BLaER1 treated with 17β-estradiol and CSF1 and Interleukin-3, amounts not matched to agents 10 nM and 100 nM (cell line): Measurements from ENCODE around the gene SLC45A3.

Source experiments
- H3K27ac ChIP-seq, 11 experiments: shearing (Covaris generic); formaldehyde crosslinking; 2 replicates each; pipeline ENCODE4 v1.8.1; 2022
- H3K27me3 ChIP-seq, 11 experiments: shearing (Covaris generic); formaldehyde crosslinking; 2 replicates each; pipeline ENCODE4 v1.8.1; 2022
- H3K36me3 ChIP-seq, 11 experiments: shearing (Covaris generic); formaldehyde crosslinking; 2 replicates each; pipeline ENCODE4 v1.8.1; 2022
- H3K4me1 ChIP-seq, 10 experiments: shearing (Covaris generic); formaldehyde crosslinking; 2 replicates each; pipeline ENCODE4 v1.8.1; 2022
- H3K4me2 ChIP-seq, 11 experiments: shearing (Covaris generic); formaldehyde crosslinking; 2 replicates each; pipeline ENCODE4 v1.8.1; 2022
- H3K4me3 ChIP-seq, 10 experiments: shearing (Covaris generic); formaldehyde crosslinking; 2 replicates each; pipeline ENCODE4 v1.8.1; 2022
- H3K9ac ChIP-seq, 11 experiments: shearing (Covaris generic); formaldehyde crosslinking; 2 replicates each; pipeline ENCODE4 v1.8.1; 2022
- H3K9me3 ChIP-seq, 11 experiments: shearing (Covaris generic); formaldehyde crosslinking; replicated peaks in 1 of 11; 2 replicates each; pipeline ENCODE4 v1.8.1; 2022
- H4K20me1 ChIP-seq, 11 experiments: shearing (Covaris generic); formaldehyde crosslinking; 2 replicates each; pipeline ENCODE4 v1.8.1; 2022
- Cebpa-rat ChIP-seq, 11 experiments: shearing (Covaris generic); IDR thresholded peaks; 2 replicates each; pipeline ENCODE4 v1.8.1; 2022

The SLC45A3 gene

GRCh38 chr1:205692423-205692822, 12.1 kb upstream of the SLC45A3 start:
- Histone ChIP-seq H3K27me3 (peaks cover 0 to 7% (median 0%) of the 10 kb centered on the region in 11 experiments; a peak in 3 of 22 replicates), H3K9me3 (no peaks in the 10 kb centered on the region), H3K36me3 (no peaks in the 10 kb centered on the region), H3K4me2 (no peak overlapping the region), H3K27ac (no peak overlapping the region), H4K20me1 (peaks cover 0 to 22% (median 0%) of the 10 kb centered on the region in 11 experiments; a peak in 5 of 22 replicates), H3K9ac (no peak overlapping the region), H3K4me3 (no peak overlapping the region), H3K4me1 (peaks cover 11 to 25% (median 19%) of the 10 kb centered on the region in 10 experiments)
- TF ChIP-seq Cebpa-rat (IDR thresholded peaks at IDR 0.05), result no peak

- no peaks in the 10 kb centered on the region for H3K9me3 ChIP-seq
- H3K27ac ChIP-seq, result no peak overlapping the region
- H3K4me2 ChIP-seq, result no peak overlapping the region
- H4K20me1 ChIP-seq, result peaks cover 0 to 10% (median 0%) of the 10 kb centered on the region in 11 experiments; a peak in 5 of 22 replicates
- H3K36me3 ChIP-seq, result no peaks in the 10 kb centered on the region
- H3K27me3 ChIP-seq, result no peaks in the 10 kb centered on the region
- no peak overlapping the region for H3K4me3 ChIP-seq
- H3K4me1 ChIP-seq, result peaks cover 11 to 20% (median 15%) of the 10 kb centered on the region in 10 experiments
- no peak overlapping the region for H3K9ac ChIP-seq
- no peak for TF ChIP-seq Cebpa-rat (IDR thresholded peaks at IDR 0.05)
Measured at GRCh38 chr1:205690122-205690756, 9.9 kb upstream of the SLC45A3 start.

GRCh38 chr1:205689479-205689878, 9.2 kb upstream of the SLC45A3 start:
- Histone ChIP-seq H3K4me1 (peaks cover 11 to 19% (median 15%) of the 10 kb centered on the region in 10 experiments), H4K20me1 (peaks cover 0 to 10% (median 0%) of the 10 kb centered on the region in 11 experiments; a peak in 5 of 22 replicates), H3K4me3 (no peak overlapping the region), H3K4me2 (no peak overlapping the region), H3K27ac (no peak overlapping the region), H3K9me3 (no peaks in the 10 kb centered on the region), H3K27me3 (no peaks in the 10 kb centered on the region), H3K36me3 (no peaks in the 10 kb centered on the region), H3K9ac (no peak overlapping the region)
- no peak for TF ChIP-seq Cebpa-rat (IDR thresholded peaks at IDR 0.05)

- Histone ChIP-seq H3K36me3 (no peaks in the 10 kb centered on the region), H3K4me1 (peaks cover 5 to 12% (median 6%) of the 10 kb centered on the region in 10 experiments), H3K9me3 (no peaks in the 10 kb centered on the region), H4K20me1 (peaks cover 0 to 2% (median 0%) of the 10 kb centered on the region in 11 experiments; a peak in 4 of 22 replicates), H3K4me2 (no peak overlapping the region), H3K4me3 (no peak overlapping the region), H3K27ac (no peak overlapping the region), H3K9ac (no peak overlapping the region), H3K27me3 (no peaks in the 10 kb centered on the region)
- no peak for TF ChIP-seq Cebpa-rat (IDR thresholded peaks at IDR 0.05)
Measured at GRCh38 chr1:205688171-205689080, 8.1 kb upstream of the SLC45A3 start.

DNA sequence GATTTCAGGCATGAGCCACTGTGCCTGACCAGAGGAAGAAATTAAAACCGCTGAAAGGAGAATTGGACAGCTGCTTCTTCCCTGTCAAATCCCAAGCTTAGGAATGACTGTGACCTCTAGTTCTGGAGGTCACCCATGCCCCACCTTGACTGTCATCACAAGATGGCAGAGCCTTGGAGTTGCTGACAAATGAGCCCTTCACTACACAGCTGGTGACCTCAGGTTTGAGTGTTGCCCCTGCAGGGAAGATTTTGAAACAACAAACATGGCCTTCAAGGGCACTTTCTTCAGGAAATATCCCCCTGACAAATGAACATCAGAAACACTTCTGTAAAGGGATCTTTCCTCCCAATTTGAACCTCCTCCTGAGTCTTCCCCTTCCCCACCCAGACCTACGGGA, 6.9 kb upstream of the SLC45A3 start:
- Histone ChIP-seq H3K27me3 (no peaks in the 10 kb centered on the region), H3K9me3 (no peaks in the 10 kb centered on the region), H4K20me1 (no peaks in the 10 kb centered on the region), H3K4me3 (no peak overlapping the region), H3K9ac (no peak overlapping the region), H3K4me2 (no peak overlapping the region), H3K4me1 (peaks cover 0 to 3% (median 0%) of the 10 kb centered on the region in 10 experiments; a peak in 2 of 20 replicates), H3K27ac (no peak overlapping the region), H3K36me3 (no peaks in the 10 kb centered on the region)
- no peak for TF ChIP-seq Cebpa-rat (IDR thresholded peaks at IDR 0.05)

- H3K9me3 ChIP-seq, result no peaks in the 10 kb centered on the region
- peak overlapping the region in 3 of 11 experiments; percentile 96 to 99 (median 99); a peak in 2 of 22 replicates for H3K4me2 ChIP-seq
- peaks cover 0 to 5% (median 0%) of the 10 kb centered on the region in 11 experiments; a peak in 3 of 22 replicates for H3K27me3 ChIP-seq
- no peaks in the 10 kb centered on the region for H3K36me3 ChIP-seq
- H4K20me1 ChIP-seq, result peaks cover 0 to 5% (median 0%) of the 10 kb centered on the region in 11 experiments; a peak in 2 of 22 replicates
- no peak overlapping the region for H3K4me3 ChIP-seq
- no peak overlapping the region for H3K27ac ChIP-seq
- H3K9ac ChIP-seq, result no peak overlapping the region
- TF ChIP-seq Cebpa-rat (IDR thresholded peaks at IDR 0.05), result no peak
- peaks cover 26 to 39% (median 36%) of the 10 kb centered on the region in 10 experiments for H3K4me1 ChIP-seq
Measured at GRCh38 chr1:205681364-205681763, 1.1 kb upstream of the SLC45A3 start.

DNA sequence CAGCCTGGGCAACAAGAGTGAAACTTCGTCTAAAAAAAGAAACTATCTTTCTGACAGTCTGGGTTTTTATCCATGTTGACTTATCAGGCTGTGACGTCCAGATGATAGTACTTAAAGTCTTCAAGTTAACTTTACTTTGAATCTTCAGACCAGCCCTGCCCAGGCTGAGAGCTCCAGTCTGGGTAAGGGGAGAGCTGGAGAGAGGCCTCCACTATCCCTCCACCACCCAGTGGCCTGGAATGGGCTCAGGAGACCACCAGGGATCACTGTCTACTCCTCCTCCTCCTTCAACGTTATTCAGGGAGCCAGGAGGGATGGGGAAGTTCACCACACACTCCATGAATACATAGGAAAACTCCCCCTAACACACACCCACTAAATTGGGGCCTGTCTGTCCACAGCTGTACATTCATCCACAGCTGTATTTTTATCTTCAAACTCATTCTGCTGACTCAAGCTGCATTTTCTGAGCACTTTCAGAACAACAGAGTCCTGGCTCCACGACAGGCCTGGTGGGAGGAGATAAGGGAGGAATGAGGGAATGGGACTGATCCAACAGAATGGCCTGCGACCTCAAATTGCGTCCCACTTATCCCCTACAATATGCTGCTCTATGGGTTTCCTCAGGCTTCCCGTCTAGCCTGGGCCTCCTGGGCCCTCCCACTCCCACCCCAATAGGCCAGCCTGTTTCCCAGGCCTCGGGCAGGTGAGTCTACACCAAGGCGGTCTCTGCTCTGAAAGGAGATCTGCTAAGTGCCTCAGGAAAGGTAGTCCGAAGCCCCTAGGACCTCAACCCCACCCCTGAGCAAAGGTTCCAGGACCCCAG, 1.8 kb downstream of the SLC45A3 start:
- no peak for TF ChIP-seq Cebpa-rat (IDR thresholded peaks at IDR 0.05)
- no peaks in the 10 kb centered on the region for H3K9me3 ChIP-seq
- H3K4me1 ChIP-seq, result peaks cover 26 to 54% (median 39%) of the 10 kb centered on the region in 10 experiments
- H3K36me3 ChIP-seq, result no peaks in the 10 kb centered on the region
- peak overlapping the region in 8 of 10 experiments; percentile 74 to 92 (median 84); a peak in 14 of 20 replicates for H3K4me3 ChIP-seq
- H3K27ac ChIP-seq, result peak overlapping the region in 3 of 11 experiments; percentile 75 to 81 (median 77); a peak in 4 of 22 replicates
- peaks cover 0 to 19% (median 0%) of the 10 kb centered on the region in 11 experiments; a peak in 4 of 22 replicates for H4K20me1 ChIP-seq
- peak overlapping the region; percentile 91 to 99 (median 96) for H3K4me2 ChIP-seq
- peak overlapping the region in 7 of 11 experiments; percentile 79 to 85 (median 83); a peak in 11 of 22 replicates for H3K9ac ChIP-seq
- H3K27me3 ChIP-seq, result peaks cover 0 to 5% (median 0%) of the 10 kb centered on the region in 11 experiments; a peak in 3 of 22 replicates

GRCh38 chr1:205677167-205677566, 3.1 kb downstream of the SLC45A3 start:
- peaks cover 0 to 5% (median 0%) of the 10 kb centered on the region in 11 experiments; a peak in 3 of 22 replicates for H3K27me3 ChIP-seq
- no peaks in the 10 kb centered on the region for H3K36me3 ChIP-seq
- peaks cover 28 to 55% (median 40%) of the 10 kb centered on the region in 10 experiments for H3K4me1 ChIP-seq
- TF ChIP-seq Cebpa-rat (IDR thresholded peaks at IDR 0.05), result no peak
- no peak overlapping the region for H3K27ac ChIP-seq
- 0 out of 22 replicates have a peak overlapping the region, but pooled peaks of 2 of the 11 experiments have one; percentile 5 to 29 for H3K9ac ChIP-seq
- no peaks in the 10 kb centered on the region for H3K9me3 ChIP-seq
- H3K4me2 ChIP-seq, result peak overlapping the region; percentile 13 to 99 (median 94); a peak in 20 of 22 replicates
- H3K4me3 ChIP-seq, result no peak overlapping the region
- H4K20me1 ChIP-seq, result peaks cover 0 to 20% (median 0%) of the 10 kb centered on the region in 11 experiments; a peak in 5 of 22 replicates
